ENCODE results near the gene CFTR.
A peak's percentile ranks its signal among the peaks of the same experiment; 100 is the strongest.

Gene CFTR

GRCh38 chr7:117656806-117657205 lies 177.0 kb downstream of the CFTR start:
- DNase-seq, result no peak

- no peak for DNase-seq
Measured at GRCh38 chr7:117659531-117660011, 179.7 kb downstream of the CFTR start.

GRCh38 chr7:117661328-117661727 lies 181.5 kb downstream of the CFTR start:
- no peak for DNase-seq

- DNase-seq, result no peak
Measured at GRCh38 chr7:117664047-117664446, 184.2 kb downstream of the CFTR start.

- no peak for DNase-seq
Measured at GRCh38 chr7:117665368-117665767, 185.5 kb downstream of the CFTR start.

- no peak for DNase-seq
Measured at GRCh38 chr7:117666031-117666430, 186.2 kb downstream of the CFTR start.

GRCh38 chr7:117666689-117667088 lies 186.9 kb downstream of the CFTR start:
- no peak for DNase-seq

- no peak for DNase-seq
Measured at GRCh38 chr7:117667456-117667855, 187.6 kb downstream of the CFTR start.

- no peak for DNase-seq
Measured at GRCh38 chr7:117669818-117670217, 190.0 kb downstream of the CFTR start.

- peak; percentile 87 for DNase-seq
Measured at GRCh38 chr7:117672453-117672852, 192.6 kb downstream of the CFTR start.

GRCh38 chr7:117673367-117673766 lies 193.5 kb downstream of the CFTR start:
- peak; percentile 99 for DNase-seq

- DNase-seq, result peak; percentile 83
Measured at GRCh38 chr7:117673839-117674238, 194.0 kb downstream of the CFTR start.

GRCh38 chr7:117674617-117675016 lies 194.8 kb downstream of the CFTR start:
- peak; percentile 71 for DNase-seq

GRCh38 chr7:117675497-117676435 lies 195.9 kb downstream of the CFTR start:
- no peak for DNase-seq

GRCh38 chr7:117679120-117679519 lies 199.3 kb downstream of the CFTR start:
- no peak for DNase-seq

GRCh38 chr7:117682681-117683385 lies 203.0 kb downstream of the CFTR start:
- DNase-seq, result no peak

GRCh38 chr7:117683430-117684175 lies 203.8 kb downstream of the CFTR start:
- no peak for DNase-seq

- no peak for DNase-seq
Measured at GRCh38 chr7:117685795-117686194, 206.0 kb downstream of the CFTR start.

- no peak for DNase-seq
Measured at GRCh38 chr7:117686311-117686935, 206.6 kb downstream of the CFTR start.

GRCh38 chr7:117688126-117688525 lies 208.3 kb downstream of the CFTR start:
- no peak for DNase-seq

- DNase-seq, result no peak
Measured at GRCh38 chr7:117689406-117689805, 209.6 kb downstream of the CFTR start.

- no peak for DNase-seq
Measured at GRCh38 chr7:117690147-117690546, 210.3 kb downstream of the CFTR start.

- no peak for DNase-seq
Measured at GRCh38 chr7:117692338-117692737, 212.5 kb downstream of the CFTR start.

Data from NCI-H2029 (cell line).